Adipocyte (in vitro differentiated cells): ENCODE data around the gene ZNF135.

Experiments used
- DNase-seq: peaks from one replicate; pipeline ENCODE4 v3.0.0-alpha.2; 2015; ENCODE audit warnings: low read depth
- H3K27me3 ChIP-seq: replicated peaks from 2 replicates; pipeline ENCODE4 v1.7.0; 2013; ENCODE audit warnings: mild to moderate bottlenecking, low read length, moderate library complexity; ENCODE audit not compliant: control insufficient read depth, insufficient read depth
- H3K36me3 ChIP-seq: 2 replicates; pipeline ENCODE4 v1.7.0; 2013; ENCODE audit warnings: low read length, mild to moderate bottlenecking, moderate library complexity; ENCODE audit not compliant: control insufficient read depth, insufficient read depth, severe bottlenecking
- H3K4me1 ChIP-seq: 2 replicates; pipeline ENCODE4 v1.7.0; 2013; ENCODE audit warnings: mild to moderate bottlenecking, low read length, moderate library complexity; ENCODE audit not compliant: control insufficient read depth, insufficient read depth
- H3K4me3 ChIP-seq: 2 replicates; pipeline ENCODE4 v1.7.0; 2013; ENCODE audit warnings: mild to moderate bottlenecking, low read length, moderate library complexity
- H3K9ac ChIP-seq: 2 replicates; pipeline ENCODE4 v1.7.0; 2013; ENCODE audit warnings: mild to moderate bottlenecking, low read length, moderate library complexity
- H3K9me3 ChIP-seq: 2 replicates; pipeline ENCODE4 v1.7.0; 2013; ENCODE audit warnings: mild to moderate bottlenecking, low read length, moderate library complexity; ENCODE audit not compliant: control insufficient read depth

ZNF135 gene

DNA sequence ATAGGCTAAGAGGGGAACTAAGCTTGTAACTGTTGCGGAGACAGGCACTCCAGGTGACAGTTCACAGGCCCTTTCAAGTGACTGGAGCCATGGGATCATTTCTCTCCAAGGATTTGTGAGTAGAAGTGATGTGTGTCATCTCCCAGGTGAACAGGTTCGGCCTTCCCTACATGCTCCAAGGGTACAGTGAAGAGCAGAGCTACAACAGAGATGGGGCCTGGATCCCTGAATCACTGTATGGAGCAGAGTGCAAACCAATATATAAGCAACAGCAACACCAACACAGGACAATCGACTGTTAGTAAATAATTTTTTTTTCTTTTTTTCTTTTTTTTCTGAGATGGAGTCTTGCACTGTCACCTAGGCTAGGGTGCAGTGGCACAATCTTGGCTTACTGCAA lies 23.9 kb downstream of the ZNF135 start:
- Histone ChIP-seq H3K36me3 (no peaks in the 10 kb centered on the region), H3K4me1 (no peaks in the 10 kb centered on the region), H3K27me3 (no peaks in the 10 kb centered on the region), H3K9ac (no peak overlapping the region), H3K9me3 (peaks cover 43% of the 10 kb centered on the region), H3K4me3 (no peak overlapping the region)
- DNase-seq = no peak

GRCh38 chr19:58084596-58085347 lies 25.7 kb downstream of the ZNF135 start:
- DNase-seq = no peak
- H3K4me1 ChIP-seq = no peaks in the 10 kb centered on the region
- no peak overlapping the region for H3K4me3 ChIP-seq
- no peaks in the 10 kb centered on the region for H3K27me3 ChIP-seq
- H3K9me3 ChIP-seq = peaks cover 43% of the 10 kb centered on the region
- no peak overlapping the region for H3K9ac ChIP-seq
- no peaks in the 10 kb centered on the region for H3K36me3 ChIP-seq

- H3K27me3 ChIP-seq = no peaks in the 10 kb centered on the region
- H3K36me3 ChIP-seq = no peaks in the 10 kb centered on the region
- no peaks in the 10 kb centered on the region for H3K4me1 ChIP-seq
- peaks cover 39% of the 10 kb centered on the region for H3K9me3 ChIP-seq
- H3K4me3 ChIP-seq = no peak overlapping the region
- no peak overlapping the region for H3K9ac ChIP-seq
- DNase-seq = no peak
These were observed 26.3 kb downstream of the ZNF135 start for GRCh38 chr19:58085348-58085875.

DNA sequence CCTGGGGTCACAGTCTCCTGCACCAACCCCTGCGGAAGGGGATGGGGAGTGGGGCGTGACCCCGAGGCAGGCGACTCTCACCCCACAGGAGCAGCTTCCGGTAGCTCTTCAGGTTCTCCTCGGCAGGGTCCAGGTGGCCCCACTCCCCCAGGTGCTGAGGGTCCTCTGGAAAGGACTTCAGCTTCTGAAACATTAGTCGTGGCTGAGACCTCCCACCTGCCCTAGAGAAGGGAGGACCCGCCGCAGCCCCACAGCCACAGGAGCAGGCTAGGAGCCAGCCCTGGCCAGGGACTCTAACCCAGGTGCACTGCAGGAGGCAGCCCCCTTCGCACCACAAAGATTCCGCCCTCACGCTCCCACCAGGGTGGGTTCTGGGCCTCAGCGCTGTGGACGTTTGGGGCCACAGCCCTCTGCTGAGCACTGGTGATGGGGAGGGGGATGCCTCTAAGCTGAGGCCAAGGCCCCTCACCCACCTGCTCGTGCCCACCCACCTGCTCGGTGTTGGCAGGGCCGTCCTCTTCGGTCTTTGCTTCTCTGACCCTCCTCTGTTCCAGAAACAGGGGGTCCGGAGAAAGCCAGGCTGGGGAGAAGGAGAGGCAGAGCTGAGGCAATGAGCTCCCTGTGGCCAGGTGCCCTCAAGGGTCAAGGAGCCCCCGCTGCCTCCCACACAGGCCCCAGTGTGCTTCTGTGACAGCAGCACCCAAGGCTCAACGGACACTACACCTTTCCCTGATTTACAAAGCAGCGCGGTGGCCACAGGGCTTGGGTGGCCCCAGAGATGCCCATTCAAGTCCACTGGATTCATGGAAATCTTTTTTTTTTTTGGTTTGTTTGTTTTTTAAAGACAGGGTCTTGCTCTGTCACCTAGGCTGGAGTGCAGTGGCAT lies 28.0 kb downstream of the ZNF135 start:
- Histone ChIP-seq H3K27me3 (no peaks in the 10 kb centered on the region), H3K4me3 (no peak overlapping the region), H3K4me1 (no peaks in the 10 kb centered on the region), H3K9ac (no peak overlapping the region), H3K36me3 (no peaks in the 10 kb centered on the region), H3K9me3 (peaks cover 34% of the 10 kb centered on the region)
- no peak for DNase-seq

DNA sequence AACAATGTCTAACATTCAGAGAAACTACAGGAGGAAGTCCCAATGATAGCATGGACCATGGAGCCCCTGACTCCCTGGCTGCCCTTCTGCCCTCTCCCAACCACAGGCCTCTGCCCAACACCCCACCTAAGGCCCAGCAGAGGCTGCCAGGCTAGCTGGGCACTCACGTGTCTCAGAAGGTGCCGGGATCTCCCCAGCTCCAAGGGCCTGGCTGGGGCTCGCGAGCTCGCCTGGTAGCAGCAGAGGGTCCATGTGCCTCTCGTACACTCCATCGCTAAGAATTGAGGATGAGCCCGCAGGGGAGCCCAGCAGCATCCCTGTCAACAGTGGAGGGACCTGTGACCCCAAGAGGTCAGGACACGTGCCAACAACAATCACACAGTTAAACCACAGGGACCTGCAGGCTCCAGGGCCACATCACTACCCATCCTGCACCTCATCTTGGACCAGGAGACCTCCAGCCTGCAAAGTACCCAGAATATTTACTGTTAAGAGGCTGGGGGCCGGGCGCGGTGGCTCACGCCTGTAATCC lies 29.5 kb downstream of the ZNF135 start:
- H3K4me1 ChIP-seq = no peaks in the 10 kb centered on the region
- H3K9ac ChIP-seq = no peak overlapping the region
- no peak for DNase-seq
- no peaks in the 10 kb centered on the region for H3K36me3 ChIP-seq
- H3K4me3 ChIP-seq = no peak overlapping the region
- peaks cover 30% of the 10 kb centered on the region for H3K9me3 ChIP-seq
- no peaks in the 10 kb centered on the region for H3K27me3 ChIP-seq

DNA sequence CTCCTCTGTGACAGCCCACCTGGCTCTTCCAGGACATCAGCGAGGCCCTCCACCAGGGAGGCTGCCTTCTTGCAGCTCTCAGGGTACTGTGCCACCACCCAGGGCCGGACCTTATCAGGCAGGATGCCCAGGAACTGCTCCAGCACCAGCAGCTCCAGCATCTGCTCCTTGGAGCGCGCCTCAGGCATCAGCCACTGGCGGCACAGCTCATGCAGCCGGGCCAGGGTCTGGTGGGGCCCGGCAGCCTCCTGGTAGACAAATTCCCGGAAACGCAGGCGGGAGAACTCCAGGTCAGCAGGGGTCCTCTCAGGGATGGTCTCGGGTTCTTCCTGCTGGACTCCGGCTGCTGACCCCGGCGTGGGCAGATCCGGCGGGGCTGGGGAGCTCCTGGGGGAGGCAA lies 30.8 kb downstream of the ZNF135 start:
- no peak for DNase-seq
- H3K9ac ChIP-seq = no peak overlapping the region
- no peaks in the 10 kb centered on the region for H3K36me3 ChIP-seq
- H3K4me3 ChIP-seq = no peak overlapping the region
- peaks cover 20% of the 10 kb centered on the region for H3K9me3 ChIP-seq
- H3K27me3 ChIP-seq = no peaks in the 10 kb centered on the region
- no peaks in the 10 kb centered on the region for H3K4me1 ChIP-seq

- no peaks in the 10 kb centered on the region for H3K4me1 ChIP-seq
- no peak overlapping the region for H3K4me3 ChIP-seq
- no peak overlapping the region for H3K9ac ChIP-seq
- H3K9me3 ChIP-seq = peaks cover 25% of the 10 kb centered on the region
- H3K36me3 ChIP-seq = no peaks in the 10 kb centered on the region
- no peak for DNase-seq
- no peaks in the 10 kb centered on the region for H3K27me3 ChIP-seq
These were observed 32.3 kb downstream of the ZNF135 start for GRCh38 chr19:58091251-58091995.

DNA sequence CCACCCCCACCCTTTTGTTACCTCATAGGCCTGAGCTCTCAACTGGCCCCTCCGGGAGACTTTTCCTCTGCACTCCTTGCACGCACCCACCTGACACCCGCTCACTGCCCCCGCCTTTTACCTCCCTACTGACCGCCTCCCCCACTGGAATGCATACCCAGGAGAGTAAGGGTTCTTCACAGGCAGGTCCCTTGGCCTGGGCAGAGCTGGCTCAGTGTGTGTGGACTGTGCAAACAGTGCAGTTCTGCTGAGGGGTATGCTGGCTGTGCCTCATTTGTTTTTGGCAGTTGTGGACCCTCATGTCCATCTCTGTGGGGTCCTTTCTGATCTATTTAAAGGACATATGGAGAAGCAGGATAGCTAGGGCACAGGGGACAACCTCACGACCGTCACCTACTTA lies 34.0 kb downstream of the ZNF135 start:
- no peak overlapping the region for H3K9ac ChIP-seq
- H3K27me3 ChIP-seq = no peaks in the 10 kb centered on the region
- peaks cover 24% of the 10 kb centered on the region for H3K9me3 ChIP-seq
- H3K36me3 ChIP-seq = no peaks in the 10 kb centered on the region
- no peak for DNase-seq
- no peak overlapping the region for H3K4me3 ChIP-seq
- no peaks in the 10 kb centered on the region for H3K4me1 ChIP-seq

DNA sequence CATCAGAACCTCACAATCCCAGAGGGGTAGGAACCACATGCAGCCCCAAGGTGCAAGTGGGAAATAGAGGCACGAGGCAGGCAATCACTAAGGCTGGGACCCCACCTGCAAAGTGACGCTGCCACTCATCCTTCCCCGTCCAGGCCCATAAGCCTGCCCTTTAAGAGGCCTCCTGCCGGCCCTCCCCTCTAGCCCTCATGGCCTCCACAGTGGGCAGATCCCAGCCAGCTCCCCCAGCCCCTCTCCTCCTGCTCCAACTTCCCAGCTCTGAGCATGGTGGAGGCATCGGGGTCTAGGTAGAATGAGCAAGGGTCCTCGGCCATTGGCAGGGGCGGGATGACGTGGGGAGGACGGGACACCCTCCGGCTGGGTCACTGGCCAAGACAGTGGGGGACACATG lies 36.2 kb downstream of the ZNF135 start:
- Histone ChIP-seq H3K4me3 (no peak overlapping the region), H3K9ac (no peak overlapping the region), H3K27me3 (no peaks in the 10 kb centered on the region), H3K9me3 (peaks cover 43% of the 10 kb centered on the region), H3K4me1 (no peaks in the 10 kb centered on the region), H3K36me3 (no peaks in the 10 kb centered on the region)
- no peak for DNase-seq

GRCh38 chr19:58096884-58097283 lies 37.8 kb downstream of the ZNF135 start:
- peaks cover 46% of the 10 kb centered on the region for H3K9me3 ChIP-seq
- H3K4me3 ChIP-seq = peak overlapping the region; percentile 44
- no peaks in the 10 kb centered on the region for H3K27me3 ChIP-seq
- H3K9ac ChIP-seq = no peak overlapping the region
- no peaks in the 10 kb centered on the region for H3K4me1 ChIP-seq
- H3K36me3 ChIP-seq = no peaks in the 10 kb centered on the region
- no peak for DNase-seq

- no peak for DNase-seq
- H3K27me3 ChIP-seq = no peaks in the 10 kb centered on the region
- H3K36me3 ChIP-seq = no peaks in the 10 kb centered on the region
- peak overlapping the region; percentile 44 for H3K4me3 ChIP-seq
- no peak overlapping the region for H3K9ac ChIP-seq
- H3K4me1 ChIP-seq = no peaks in the 10 kb centered on the region
- H3K9me3 ChIP-seq = peaks cover 47% of the 10 kb centered on the region
These were observed 38.3 kb downstream of the ZNF135 start for GRCh38 chr19:58097349-58097748.
